Endothelial cell of umbilical vein (primary cell): ENCODE measurements around the gene HTN3. TPM values are rescaled to one million over a fixed set of nuclear protein-coding genes. Genes with fewer than 3 reads are reported as not detected.

Source experiments
- BruUV-seq: library from RNA; stranded (reverse); fragments of 400-500 nt; replicated peaks from 2 replicates; lab custom pipeline; 2021; lab: Mats Ljungman, UMichigan
- CTCF ChIA-PET: fragments of 300-600, 350-600 bp; sonication (Branson Sonifier 250); formaldehyde crosslinking; loops from one replicate; lab custom pipeline; 2021; ENCODE audit warnings: antibody characterized with exemption, inconsistent platforms; lab: Charles Lee
- POLR2A ChIA-PET: fragments of 300-600, 350-600 bp; sonication (Branson Sonifier 250); formaldehyde crosslinking; loops from one replicate; lab custom pipeline; 2021; ENCODE audit warnings: antibody characterized with exemption, inconsistent platforms; lab: Charles Lee
- DNase-seq: peaks from one replicate; pipeline ENCODE4 v3.0.0-alpha.2; 2011; ENCODE audit warnings: low read depth, low spot score
- FAIRE-seq: peaks from 2 replicates; lab custom pipeline; 2011; peaks lifted over from hg19 to GRCh38; lab: Jason Lieb, UNC
- H2AFZ ChIP-seq: 2 replicates; pipeline ENCODE4 v1.6.0; 2012; ENCODE audit warnings: low read depth, low read length, control low read depth, inconsistent platforms
- H3K27ac ChIP-seq: 2 replicates; pipeline ENCODE4 v1.5.1; 2011; ENCODE audit warnings: low read depth, mild to moderate bottlenecking, control low read depth, low read length, moderate library complexity; ENCODE audit not compliant: insufficient read depth
- H3K27me3 ChIP-seq, 2 experiments: 2 replicates each; pipeline versions ENCODE4 v1.6.0 to v1.6.1; 2011; ENCODE audit warnings: low read length in 2 of 2, mixed read lengths in 1 of 2; ENCODE audit not compliant: control insufficient read depth in 2 of 2, insufficient read depth in 2 of 2
- H3K36me3 ChIP-seq, 2 experiments: 2 replicates in 1 of 2; 3 replicates in 1 of 2; pipeline ENCODE4 v1.5.1; 2011; ENCODE audit warnings: low read length in 2 of 2, mild to moderate bottlenecking in 1 of 2, moderate library complexity in 1 of 2; ENCODE audit not compliant: control insufficient read depth in 2 of 2, insufficient read depth in 2 of 2; ENCODE audit errors: extremely low read depth in 1 of 2
- H3K4me1 ChIP-seq: 3 replicates; pipeline ENCODE4 v1.5.1; 2011; ENCODE audit warnings: mild to moderate bottlenecking, low read length; ENCODE audit not compliant: control insufficient read depth, insufficient read depth; ENCODE audit errors: extremely low read depth
- H3K4me2 ChIP-seq: 2 replicates; pipeline ENCODE4 v1.6.1; 2011; ENCODE audit warnings: low read length, control low read depth, mixed read lengths; ENCODE audit not compliant: insufficient read depth
- H3K4me3 ChIP-seq, 3 experiments: fragments of 200-600 bp in 1 of 3; sonication (generic), shearing (Covaris generic) in 1 of 3; replicated peaks in 1 of 3; 2 replicates each; pipeline ENCODE4 v1.5.1; 2011 to 2016; ENCODE audit warnings: control low read depth in 3 of 3, low read length in 3 of 3, mild to moderate bottlenecking in 2 of 3, inconsistent platforms in 1 of 3, low read depth in 1 of 3, moderate library complexity in 1 of 3; ENCODE audit not compliant: insufficient read depth in 1 of 3
- H3K79me2 ChIP-seq: 2 replicates; pipeline ENCODE4 v1.6.0; 2012; ENCODE audit warnings: low read length, inconsistent platforms; ENCODE audit not compliant: control insufficient read depth, insufficient read depth
- H3K9ac ChIP-seq: replicated peaks from 2 replicates; pipeline ENCODE3; 2011; ENCODE audit warnings: low read length, control low read depth; ENCODE audit not compliant: insufficient read depth; ENCODE audit errors: extremely low read depth
- H3K9me1 ChIP-seq: replicated peaks from 3 replicates; pipeline ENCODE4 v1.6.0; 2011; ENCODE audit warnings: mild to moderate bottlenecking, low read length; ENCODE audit not compliant: control insufficient read depth, insufficient read depth; ENCODE audit errors: extremely low read depth
- H3K9me3 ChIP-seq: replicated peaks from 2 replicates; pipeline ENCODE4 v1.5.1; 2012; ENCODE audit warnings: low read length, inconsistent platforms; ENCODE audit not compliant: control insufficient read depth, insufficient read depth
- H4K20me1 ChIP-seq: replicated peaks from 2 replicates; pipeline ENCODE3; 2011; ENCODE audit warnings: mild to moderate bottlenecking, low read length; ENCODE audit not compliant: control insufficient read depth, insufficient read depth; ENCODE audit errors: extremely low read depth
- EZH2 ChIP-seq: IDR thresholded peaks from 2 replicates; pipeline ENCODE4 v1.6.1; 2012; ENCODE audit warnings: borderline replicate concordance, low read depth, mild to moderate bottlenecking, moderate library complexity, low read length, inconsistent platforms; ENCODE audit not compliant: severe bottlenecking
- FOS ChIP-seq: IDR thresholded peaks from 2 replicates; pipeline ENCODE4 v1.6.1; 2011; ENCODE audit warnings: mild to moderate bottlenecking, low read length, moderate library complexity, borderline replicate concordance; ENCODE audit not compliant: insufficient read depth
- GATA2 ChIP-seq: IDR thresholded peaks from 2 replicates; pipeline ENCODE4 v1.7.0; 2011; ENCODE audit warnings: low read depth, mild to moderate bottlenecking, moderate library complexity, mixed read lengths, low read length; ENCODE audit not compliant: insufficient read length, insufficient read depth
- JUN ChIP-seq: IDR thresholded peaks from 2 replicates; pipeline ENCODE4 v1.6.1; 2011; ENCODE audit warnings: borderline replicate concordance, low read depth; ENCODE audit not compliant: insufficient read length, insufficient read depth
- MYC ChIP-seq: IDR thresholded peaks from one replicate; pipeline ENCODE4 v1.6.1; 2011; ENCODE audit warnings: mild to moderate bottlenecking, low read depth, low read length
- POLR2A ChIP-seq: IDR thresholded peaks from 2 replicates; pipeline ENCODE4 v1.6.1; 2012; ENCODE audit warnings: low read depth, mild to moderate bottlenecking, control low read depth, low read length
- POLR2AphosphoS5 ChIP-seq: IDR thresholded peaks from 2 replicates; pipeline ENCODE4 v1.6.1; 2012; ENCODE audit warnings: low read depth, mild to moderate bottlenecking, control low read depth, low read length, moderate library complexity; ENCODE audit not compliant: insufficient read depth
- dilution Hi-C: fragments of 300-500 bp; cut with MboI; formaldehyde crosslinking; loops from one replicate; pipeline ENCODE4 v1.15.0; 2019; ENCODE audit warnings: low sequenced_read_pairs; ENCODE audit not compliant: extremely low pct_ligation_motif_present
- intact Hi-C: fragments of 100-400 bp; cut with micrococcal nuclease; formaldehyde crosslinking; loops from one replicate; pipeline ENCODE4 v1.10.0; 2022
- polyA plus RNA-seq, 4 experiments: library from polyadenylated mRNA; depleted of rRNA in 3 of 4; stranded (reverse) in 3 of 4; unstranded in 1 of 4; fragments of >200 nt; gene quantifications; 2 replicates each; pipeline versions ENCODE4 v1.2.1 to v1.2.3, GENCODE V29; 2011 to 2012; ENCODE audit warnings: missing spikeins in 1 of 4
- total RNA-seq: library from RNA; stranded (reverse); gene quantifications from 2 replicates; pipeline ENCODE4 v1.2.3, GENCODE V29; 2021
- TF ChIP-seq, protein P1 (sequence below): IDR thresholded peaks from 2 replicates; pipeline ENCODE4 v1.6.1; 2011; ENCODE audit not compliant: insufficient read depth, insufficient read length
- TF ChIP-seq, protein P2 (sequence below), 2 donors: IDR thresholded peaks; 1 replicate in 1 of 2; 2 replicates in 1 of 2; pipeline ENCODE4 v1.5.1; 2011; ENCODE audit warnings: low read length in 2 of 2, mild to moderate bottlenecking in 2 of 2, moderate library complexity in 2 of 2, control low read depth in 1 of 2, inconsistent platforms in 1 of 2, low read depth in 1 of 2; ENCODE audit not compliant: insufficient read depth in 1 of 2; ENCODE audit errors: extremely low read depth in 1 of 2

The HTN3 gene
- total and polyA plus RNA-seq, 2 donors (not counting 3 experiments of a cell fraction or from before 2014, with no cell fraction given) = not detected

GRCh38 chr4:69986663-69987062, 41.6 kb upstream of the HTN3 start:
- Histone ChIP-seq H3K9me1 (no peaks in the 10 kb centered on the region), H3K79me2 (no peaks in the 10 kb centered on the region), H3K4me2 (no peak overlapping the region), H3K4me3 (no peak overlapping the region), H3K36me3 (no peaks in the 10 kb centered on the region), H3K9ac (no peak overlapping the region), H3K4me1 (no peaks in the 10 kb centered on the region), H4K20me1 (no peaks in the 10 kb centered on the region), H3K27ac (no peak overlapping the region), H3K27me3 (peaks cover 2% of the 10 kb centered on the region in 2 experiments), H3K9me3 (no peaks in the 10 kb centered on the region), H2AFZ (no peak overlapping the region)
- ChIA-PET POLR2A (no interaction called here), CTCF (no interaction called here)
- dilution Hi-C loops (no loop called here), intact Hi-C loops (no loop called here)
- DNase-seq (no peak), FAIRE-seq (no peak)
- TF ChIP-seq POLR2A (no peak), JUN (no peak), POLR2AphosphoS5 (no peak), MYC (no peak)
- BruUV-seq = no TSS peak

GRCh38 chr4:69991016-69991415, 37.2 kb upstream of the HTN3 start:
- intact Hi-C loops = no loop called here
- Histone ChIP-seq H2AFZ (no peak overlapping the region), H4K20me1 (no peaks in the 10 kb centered on the region), H3K4me1 (no peaks in the 10 kb centered on the region), H3K9me1 (no peaks in the 10 kb centered on the region), H3K36me3 (no peaks in the 10 kb centered on the region), H3K27me3 (peaks cover 2% of the 10 kb centered on the region in 2 experiments), H3K4me2 (no peak overlapping the region), H3K4me3 (no peak overlapping the region), H3K79me2 (no peaks in the 10 kb centered on the region), H3K27ac (no peak overlapping the region), H3K9me3 (no peaks in the 10 kb centered on the region), H3K9ac (no peak overlapping the region)
- FAIRE-seq (no peak), DNase-seq (no peak)
- BruUV-seq = no TSS peak
- ChIA-PET POLR2A (no interaction called here), CTCF (no interaction called here)
- TF ChIP-seq POLR2AphosphoS5 = no peak
- TF ChIP-seq EZH2 = no peak
- TF ChIP-seq, protein P1, sequence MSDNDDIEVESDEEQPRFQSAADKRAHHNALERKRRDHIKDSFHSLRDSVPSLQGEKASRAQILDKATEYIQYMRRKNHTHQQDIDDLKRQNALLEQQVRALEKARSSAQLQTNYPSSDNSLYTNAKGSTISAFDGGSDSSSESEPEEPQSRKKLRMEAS = no peak
- TF ChIP-seq POLR2A = no peak
- TF ChIP-seq FOS = no peak
- TF ChIP-seq, protein P2, sequence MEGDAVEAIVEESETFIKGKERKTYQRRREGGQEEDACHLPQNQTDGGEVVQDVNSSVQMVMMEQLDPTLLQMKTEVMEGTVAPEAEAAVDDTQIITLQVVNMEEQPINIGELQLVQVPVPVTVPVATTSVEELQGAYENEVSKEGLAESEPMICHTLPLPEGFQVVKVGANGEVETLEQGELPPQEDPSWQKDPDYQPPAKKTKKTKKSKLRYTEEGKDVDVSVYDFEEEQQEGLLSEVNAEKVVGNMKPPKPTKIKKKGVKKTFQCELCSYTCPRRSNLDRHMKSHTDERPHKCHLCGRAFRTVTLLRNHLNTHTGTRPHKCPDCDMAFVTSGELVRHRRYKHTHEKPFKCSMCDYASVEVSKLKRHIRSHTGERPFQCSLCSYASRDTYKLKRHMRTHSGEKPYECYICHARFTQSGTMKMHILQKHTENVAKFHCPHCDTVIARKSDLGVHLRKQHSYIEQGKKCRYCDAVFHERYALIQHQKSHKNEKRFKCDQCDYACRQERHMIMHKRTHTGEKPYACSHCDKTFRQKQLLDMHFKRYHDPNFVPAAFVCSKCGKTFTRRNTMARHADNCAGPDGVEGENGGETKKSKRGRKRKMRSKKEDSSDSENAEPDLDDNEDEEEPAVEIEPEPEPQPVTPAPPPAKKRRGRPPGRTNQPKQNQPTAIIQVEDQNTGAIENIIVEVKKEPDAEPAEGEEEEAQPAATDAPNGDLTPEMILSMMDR (IDR thresholded peaks at IDR 0.05; ENCODE audit: extremely low read depth in 1 of 2, insufficient read depth in 1 of 2, low read depth in 1 of 2, low read length in 2 of 2) = no peak
- no peak for TF ChIP-seq MYC
- no peak for TF ChIP-seq GATA2
- no peak for TF ChIP-seq JUN
- dilution Hi-C loops = no loop called here
